ENCODE data around the gene ROCK1.

The ROCK1 gene

DNA sequence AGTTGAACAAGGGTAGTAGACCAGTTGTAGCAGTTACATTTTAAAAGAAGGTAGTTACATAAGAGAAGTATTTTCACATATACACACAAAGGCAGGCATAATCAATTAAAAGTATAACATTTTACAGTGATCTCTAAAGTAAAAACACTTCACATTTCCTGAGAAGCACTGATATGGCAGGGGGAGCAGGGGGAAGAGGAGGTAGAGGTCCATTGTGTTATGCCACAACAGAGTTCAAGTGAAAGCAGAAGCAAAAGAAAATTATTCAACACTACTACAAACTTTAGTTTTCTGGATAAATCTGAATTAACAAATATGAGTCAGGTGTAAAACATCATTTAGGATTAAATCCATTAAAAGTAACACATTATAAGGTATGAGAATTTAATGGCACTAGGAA, 38.4 kb downstream of the ROCK1 start:
- H3K27ac ChIP-seq, result no peak overlapping the region
- H3K36me3 ChIP-seq (replicated peaks), result no peaks in the 10 kb centered on the region
- H3K27me3 ChIP-seq (replicated peaks), result no peaks in the 10 kb centered on the region
- DNase-seq, result no peak
- TF ChIP-seq, protein P1, sequence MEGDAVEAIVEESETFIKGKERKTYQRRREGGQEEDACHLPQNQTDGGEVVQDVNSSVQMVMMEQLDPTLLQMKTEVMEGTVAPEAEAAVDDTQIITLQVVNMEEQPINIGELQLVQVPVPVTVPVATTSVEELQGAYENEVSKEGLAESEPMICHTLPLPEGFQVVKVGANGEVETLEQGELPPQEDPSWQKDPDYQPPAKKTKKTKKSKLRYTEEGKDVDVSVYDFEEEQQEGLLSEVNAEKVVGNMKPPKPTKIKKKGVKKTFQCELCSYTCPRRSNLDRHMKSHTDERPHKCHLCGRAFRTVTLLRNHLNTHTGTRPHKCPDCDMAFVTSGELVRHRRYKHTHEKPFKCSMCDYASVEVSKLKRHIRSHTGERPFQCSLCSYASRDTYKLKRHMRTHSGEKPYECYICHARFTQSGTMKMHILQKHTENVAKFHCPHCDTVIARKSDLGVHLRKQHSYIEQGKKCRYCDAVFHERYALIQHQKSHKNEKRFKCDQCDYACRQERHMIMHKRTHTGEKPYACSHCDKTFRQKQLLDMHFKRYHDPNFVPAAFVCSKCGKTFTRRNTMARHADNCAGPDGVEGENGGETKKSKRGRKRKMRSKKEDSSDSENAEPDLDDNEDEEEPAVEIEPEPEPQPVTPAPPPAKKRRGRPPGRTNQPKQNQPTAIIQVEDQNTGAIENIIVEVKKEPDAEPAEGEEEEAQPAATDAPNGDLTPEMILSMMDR (IDR thresholded peaks at IDR 0.05; ENCODE audit: low read depth, low read length, missing control alignments), result no peak
- in situ Hi-C loops (cut with HindIII; ENCODE audit: low pct_ligation_motif_present, low sequenced_read_pairs), result no loop called here
- H3K4me3 ChIP-seq (ENCODE audit: low read depth, low read length), result no peak overlapping the region

DNA sequence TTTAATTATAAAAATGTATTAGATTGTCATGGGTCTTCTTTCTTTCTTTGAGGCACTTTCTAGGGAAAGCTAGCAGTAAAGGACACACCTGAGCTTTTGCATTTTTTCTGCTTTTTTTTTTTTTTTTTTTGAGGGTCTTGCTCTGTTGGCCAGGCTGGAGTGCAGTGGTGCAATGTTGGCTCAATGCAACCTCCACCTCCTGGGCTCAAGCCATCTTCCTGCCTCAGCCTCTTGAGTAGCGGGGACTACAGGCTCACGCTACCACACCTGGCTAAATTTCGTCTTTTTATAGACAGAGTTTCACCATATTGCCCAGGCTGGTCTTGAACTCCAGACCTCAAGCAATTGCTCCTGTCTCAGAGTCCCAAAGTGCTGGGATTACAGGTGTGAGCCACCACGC, 40.5 kb downstream of the ROCK1 start:
- Histone ChIP-seq H3K27ac (no peak overlapping the region), H3K36me3 (replicated peaks) (no peaks in the 10 kb centered on the region), H3K27me3 (replicated peaks) (no peaks in the 10 kb centered on the region), H3K4me3 (ENCODE audit: low read depth, low read length) (no peak overlapping the region)
- DNase-seq, result no peak
- TF ChIP-seq, protein P1 (IDR thresholded peaks at IDR 0.05; ENCODE audit: low read depth, low read length, missing control alignments), result no peak
- in situ Hi-C loops (cut with HindIII; ENCODE audit: low pct_ligation_motif_present, low sequenced_read_pairs), result no loop called here

GRCh38 chr18:21069468-21069867, 42.1 kb downstream of the ROCK1 start:
- H3K27ac ChIP-seq, result no peak overlapping the region
- no peak for DNase-seq

GRCh38 chr18:21064347-21064746, 47.3 kb downstream of the ROCK1 start:
- Histone ChIP-seq H3K4me3 (ENCODE audit: low read depth, low read length) (no peak overlapping the region), H3K27ac (peak overlapping the region; percentile 1), H3K27me3 (replicated peaks) (no peaks in the 10 kb centered on the region), H3K36me3 (replicated peaks) (no peaks in the 10 kb centered on the region)
- DNase-seq, result no peak
- in situ Hi-C loops (cut with HindIII; ENCODE audit: low pct_ligation_motif_present, low sequenced_read_pairs), result no loop called here
- TF ChIP-seq, protein P1 (IDR thresholded peaks at IDR 0.05; ENCODE audit: low read depth, low read length, missing control alignments), result no peak

More at GRCh38 chr18:21069468-21069867, 42.1 kb downstream of the ROCK1 start:
- in situ Hi-C loops (cut with HindIII; ENCODE audit: low pct_ligation_motif_present, low sequenced_read_pairs), result no loop called here
- no peaks in the 10 kb centered on the region for H3K27me3 ChIP-seq (replicated peaks)
- H3K36me3 ChIP-seq (replicated peaks), result no peaks in the 10 kb centered on the region
- TF ChIP-seq, protein P1 (IDR thresholded peaks at IDR 0.05; ENCODE audit: low read depth, low read length, missing control alignments), result no peak
- no peak overlapping the region for H3K4me3 ChIP-seq (ENCODE audit: low read depth, low read length)

GRCh38 chr18:21063011-21063410, 48.6 kb downstream of the ROCK1 start:
- H3K27me3 ChIP-seq (replicated peaks), result no peaks in the 10 kb centered on the region
- TF ChIP-seq, protein P1 (IDR thresholded peaks at IDR 0.05; ENCODE audit: low read depth, low read length, missing control alignments), result no peak
- no peak overlapping the region for H3K27ac ChIP-seq
- DNase-seq, result no peak
- in situ Hi-C loops (cut with HindIII; ENCODE audit: low pct_ligation_motif_present, low sequenced_read_pairs), result no loop called here
- H3K36me3 ChIP-seq (replicated peaks), result no peaks in the 10 kb centered on the region
- no peak overlapping the region for H3K4me3 ChIP-seq (ENCODE audit: low read depth, low read length)

- Histone ChIP-seq H3K4me3 (ENCODE audit: low read depth, low read length) (no peak overlapping the region), H3K27me3 (replicated peaks) (no peaks in the 10 kb centered on the region), H3K27ac (no peak overlapping the region), H3K36me3 (replicated peaks) (no peaks in the 10 kb centered on the region)
- no peak for DNase-seq
- TF ChIP-seq, protein P1 (IDR thresholded peaks at IDR 0.05; ENCODE audit: low read depth, low read length, missing control alignments), result no peak
- in situ Hi-C loops (cut with HindIII; ENCODE audit: low pct_ligation_motif_present, low sequenced_read_pairs), result no loop called here
Measured at GRCh38 chr18:21057112-21057511, 54.5 kb downstream of the ROCK1 start.
